HG03457 (cell line): ENCODE data around the gene ANKRD17.
A peak's percentile ranks its signal among the peaks of the same experiment; 100 is the strongest.
"Not testable (repeated sequence)": the region's sequence is repeated elsewhere in the genome, so short reads cannot be mapped to it uniquely, and the experiment has no call there.

Source experiments
- ATAC-seq: cut with Tn5 transposase; IDR thresholded peaks from one replicate; pipeline ENCODE4 v1.9.1; 2021; ENCODE audit warnings: moderate number of reproducible peaks; ENCODE audit not compliant: unreplicated experiment

The ANKRD17 gene

DNA sequence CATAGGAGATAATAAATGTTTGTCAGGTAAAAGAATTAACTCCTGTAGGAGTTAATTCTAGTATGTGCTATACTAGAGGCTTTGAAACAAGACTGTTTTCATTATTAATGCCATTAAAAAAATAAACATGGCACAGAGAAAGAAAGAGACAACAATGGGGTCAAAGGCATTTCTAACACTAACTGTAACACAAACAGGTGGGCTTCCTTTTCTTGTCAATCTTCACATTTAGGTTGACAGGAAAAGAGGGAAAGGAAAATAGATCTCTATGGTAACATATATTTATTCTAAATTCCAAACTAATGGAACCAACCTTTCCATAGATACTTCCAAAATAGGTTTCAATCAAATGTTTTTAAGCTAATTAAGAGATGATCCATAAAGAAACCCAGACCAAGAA is 9.8 kb downstream of the ANKRD17 start:
- ATAC-seq = no peak

DNA sequence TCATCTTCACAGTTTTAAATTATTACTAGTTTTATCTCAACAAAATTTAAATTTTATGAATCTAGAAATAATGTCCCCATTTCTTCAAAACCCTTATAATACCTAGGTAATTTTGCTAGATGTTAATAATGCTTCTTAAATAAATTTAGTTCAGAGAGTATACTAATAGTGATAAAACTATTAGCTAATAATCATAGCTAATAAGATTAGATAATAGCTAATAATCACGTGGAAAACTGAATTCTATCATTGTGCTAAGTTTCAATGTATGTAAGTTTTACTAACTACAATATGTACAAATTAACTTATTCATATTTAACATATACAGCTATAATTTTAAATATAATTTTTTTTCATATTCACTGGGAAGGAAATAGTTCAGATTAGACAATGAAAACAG is 10.2 kb downstream of the ANKRD17 start:
- ATAC-seq = no peak

DNA sequence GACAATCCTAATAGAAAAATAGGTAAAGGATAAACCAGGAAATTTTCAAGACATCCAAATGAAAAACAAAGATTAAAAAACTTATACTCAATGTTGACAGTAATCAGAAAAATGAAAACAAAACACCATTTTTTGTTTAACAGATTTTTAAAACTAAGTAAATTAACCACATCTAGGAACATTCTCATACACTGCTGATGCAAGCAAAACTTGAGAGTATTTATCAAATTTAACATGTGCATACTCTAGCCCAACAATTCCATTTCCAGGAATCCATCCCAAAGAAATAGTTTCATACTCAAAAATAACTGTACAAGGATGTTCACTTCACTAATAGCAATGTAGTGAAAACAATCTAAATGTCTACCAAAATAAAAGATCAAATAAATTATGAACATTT is 11.5 kb downstream of the ANKRD17 start:
- no peak for ATAC-seq

DNA sequence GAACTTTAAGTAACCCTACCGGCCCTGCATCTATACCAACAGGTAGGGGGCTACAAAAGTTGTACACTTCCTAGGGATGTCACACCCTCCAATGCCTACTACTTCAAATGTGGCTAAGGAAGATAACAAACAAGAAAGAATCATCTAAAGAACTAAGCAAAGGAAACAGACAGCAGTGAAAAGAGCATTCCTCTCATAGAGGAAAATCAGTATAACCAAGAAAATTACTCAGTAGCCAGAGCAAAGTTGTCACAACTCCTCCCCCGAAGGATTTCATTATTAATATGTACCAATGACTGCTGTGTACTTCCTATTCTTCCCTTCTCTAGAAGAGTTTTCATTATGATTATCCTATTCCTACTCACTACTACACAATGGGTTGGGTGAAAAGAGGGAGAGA is 12.6 kb downstream of the ANKRD17 start:
- no peak for ATAC-seq

DNA sequence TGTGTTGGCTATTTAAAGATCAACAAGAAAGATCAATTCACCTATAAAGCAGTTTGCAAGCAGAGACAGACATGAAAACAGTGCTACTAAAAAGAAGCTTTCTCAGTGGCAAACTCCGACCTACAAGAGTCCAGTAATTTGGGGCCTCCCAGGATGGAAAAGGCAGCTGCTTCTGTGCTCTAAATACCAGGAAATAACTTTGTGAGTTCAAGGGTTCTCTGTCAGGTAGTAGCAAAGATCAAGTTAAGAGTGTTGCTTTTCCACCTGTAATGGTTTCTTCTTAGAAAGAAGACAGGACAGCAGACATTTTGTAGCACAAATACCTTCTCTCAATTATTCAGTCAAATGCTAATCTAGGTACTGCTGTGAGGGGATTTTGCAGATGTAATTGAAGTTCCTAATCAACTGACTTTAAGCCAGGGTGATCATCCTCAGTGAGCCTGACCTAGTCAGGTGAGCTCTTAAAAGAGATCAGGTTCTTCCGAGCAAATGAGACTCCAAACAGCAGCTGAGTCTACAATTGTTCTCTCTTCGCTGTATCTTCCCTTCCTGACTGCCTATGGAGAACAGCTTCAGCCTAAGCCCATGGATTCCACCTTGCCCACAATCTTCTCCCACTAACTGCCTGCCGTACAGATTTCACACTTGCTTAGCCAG is 13.5 kb downstream of the ANKRD17 start:
- no peak for ATAC-seq

DNA sequence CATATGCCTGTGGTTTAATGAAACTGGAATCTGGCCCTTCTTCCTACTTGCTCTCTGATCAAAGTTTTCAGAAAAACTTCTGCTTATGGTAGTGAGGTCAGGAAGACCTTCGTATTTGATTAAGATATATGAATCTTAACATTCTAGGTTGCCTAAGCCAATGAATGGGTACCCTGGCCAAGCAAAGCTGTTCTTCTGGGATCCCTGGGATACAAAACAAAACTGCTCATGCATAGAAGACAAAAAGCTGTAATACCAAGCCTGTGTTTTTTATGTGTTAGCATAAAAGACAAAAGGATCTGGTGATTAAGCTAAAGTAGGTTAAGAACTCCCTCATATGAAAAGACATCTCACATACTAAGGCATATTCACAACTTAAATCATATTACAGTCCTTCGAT is 21.6 kb downstream of the ANKRD17 start:
- no peak for ATAC-seq

DNA sequence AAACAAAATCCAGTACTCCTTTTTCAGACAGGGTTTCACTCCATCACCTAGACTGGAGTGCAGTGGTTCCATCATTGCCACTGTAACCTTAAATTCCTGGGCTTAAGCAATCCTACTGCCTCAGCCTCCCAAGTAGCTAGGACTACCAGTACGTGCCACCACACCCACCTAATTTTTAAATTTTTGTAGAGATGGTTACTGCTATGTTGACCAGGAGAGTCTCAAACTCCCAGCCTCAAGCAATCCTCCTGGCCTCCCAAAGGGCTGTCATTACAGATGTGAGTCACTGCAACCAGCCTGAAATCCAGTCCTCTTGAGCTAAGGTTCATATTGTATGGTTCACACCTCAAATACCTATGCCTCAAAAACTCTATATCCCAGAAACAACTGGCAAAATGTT is 22.4 kb downstream of the ANKRD17 start:
- ATAC-seq = no peak

DNA sequence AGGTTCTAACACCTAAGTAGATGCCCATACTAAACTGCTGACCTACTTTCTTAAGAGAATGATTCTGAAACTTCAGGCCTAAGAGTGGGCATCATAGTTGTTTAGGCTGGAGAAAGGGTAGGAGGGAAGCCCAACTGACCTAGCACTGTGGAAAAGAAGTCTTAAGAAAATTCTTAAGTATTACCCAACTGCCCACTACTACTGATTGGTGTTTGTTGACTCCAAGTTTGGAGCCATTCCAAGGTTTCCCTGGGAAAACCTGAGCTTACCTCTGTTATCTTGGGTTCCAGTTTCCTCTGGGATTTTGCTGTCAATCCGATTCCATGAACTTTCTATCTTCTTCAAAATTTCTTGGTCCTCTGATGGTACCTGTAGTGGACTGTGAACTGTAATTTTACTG is 23.9 kb downstream of the ANKRD17 start:
- ATAC-seq = no peak

DNA sequence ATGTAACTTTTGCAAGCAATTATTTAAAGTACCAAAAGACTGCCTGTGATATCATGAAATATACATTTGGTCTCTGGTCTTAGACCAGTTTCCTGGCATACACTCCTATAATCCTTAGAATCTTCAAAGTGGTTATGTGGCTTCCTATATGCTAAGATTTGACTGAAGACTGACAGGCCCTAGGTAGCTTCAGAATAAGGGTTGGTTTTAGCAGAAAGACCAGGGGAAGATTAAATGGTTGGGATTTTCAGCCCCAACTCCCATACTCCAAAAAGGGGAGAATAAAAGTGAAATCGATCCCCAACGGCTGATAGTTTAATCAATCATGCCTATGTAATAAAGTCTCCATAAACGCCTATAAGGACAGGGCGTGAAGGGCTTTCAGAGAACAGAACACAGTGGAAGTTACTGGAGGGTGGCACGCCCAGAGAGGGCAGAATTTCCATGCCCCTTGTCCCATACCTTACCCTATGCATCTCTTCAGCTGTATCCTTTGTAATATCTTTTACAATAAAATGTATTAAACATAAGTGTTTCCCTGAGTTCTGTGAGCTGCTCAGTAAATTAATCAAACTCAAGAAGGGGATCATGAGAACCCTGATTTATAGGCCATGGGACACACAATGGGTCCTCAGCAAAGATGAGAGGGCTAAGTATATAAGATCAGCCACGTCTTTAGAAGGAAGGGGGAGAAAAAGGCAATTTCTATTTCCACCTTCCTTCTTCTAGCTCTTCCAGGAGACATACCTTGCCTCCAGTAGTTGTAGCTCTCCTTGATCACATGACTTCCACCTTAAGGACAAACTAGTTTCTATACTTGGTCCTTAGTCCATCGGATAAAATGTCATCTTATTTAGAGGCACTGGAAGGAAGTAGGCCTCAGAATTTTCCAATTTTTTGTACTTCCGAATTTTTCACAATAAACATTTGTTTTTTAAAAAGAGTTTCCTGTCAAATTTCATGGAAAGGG is 26.8 kb downstream of the ANKRD17 start:
- no peak for ATAC-seq

DNA sequence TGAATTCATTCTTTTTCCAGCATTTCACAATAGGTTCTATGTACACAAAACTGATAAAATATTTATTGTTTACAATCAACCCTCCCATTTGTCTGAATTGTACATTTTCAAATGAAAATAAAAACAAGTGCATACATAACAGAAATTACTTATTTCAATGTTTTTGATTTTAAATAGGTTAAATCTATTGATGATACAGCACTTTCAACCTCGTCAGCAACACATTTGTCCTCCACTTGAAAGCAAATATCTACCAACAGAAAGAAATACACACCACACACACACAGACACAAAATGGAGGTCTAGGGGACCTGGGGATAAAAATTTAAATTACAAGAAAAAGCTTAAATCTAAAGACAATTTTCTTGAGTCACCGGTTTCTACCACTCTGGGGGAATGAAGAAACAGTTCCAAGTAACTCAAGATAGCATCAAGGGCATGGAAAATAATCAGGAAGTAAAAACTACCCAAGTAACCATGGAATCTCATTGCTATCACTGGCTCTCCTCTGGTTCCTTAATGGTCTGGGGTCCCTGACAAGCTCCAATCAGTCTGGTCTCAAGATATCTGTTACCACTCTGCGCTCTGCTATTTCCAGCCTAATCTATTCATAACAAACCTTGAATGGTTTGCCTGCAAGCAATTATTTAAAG is 27.6 kb downstream of the ANKRD17 start:
- no peak for ATAC-seq

DNA sequence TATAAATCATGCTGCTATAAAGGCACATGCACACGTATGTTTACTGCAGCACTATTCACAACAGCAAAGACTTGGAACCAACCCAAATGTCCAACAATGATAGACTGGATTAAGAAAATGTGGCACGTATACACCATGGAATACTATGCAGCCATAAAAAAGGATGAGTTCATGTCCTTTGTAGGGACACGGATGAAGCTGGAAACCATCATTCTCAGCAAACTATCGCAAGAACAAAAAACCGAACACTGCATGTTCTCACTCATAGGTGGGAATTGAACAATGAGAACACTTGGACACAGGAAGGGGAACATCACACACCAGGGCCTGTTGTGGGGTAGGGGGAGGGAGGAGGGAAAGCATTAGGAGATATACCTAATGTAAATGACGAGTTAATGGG is 29.8 kb downstream of the ANKRD17 start:
- not testable (repeated sequence) for ATAC-seq

DNA sequence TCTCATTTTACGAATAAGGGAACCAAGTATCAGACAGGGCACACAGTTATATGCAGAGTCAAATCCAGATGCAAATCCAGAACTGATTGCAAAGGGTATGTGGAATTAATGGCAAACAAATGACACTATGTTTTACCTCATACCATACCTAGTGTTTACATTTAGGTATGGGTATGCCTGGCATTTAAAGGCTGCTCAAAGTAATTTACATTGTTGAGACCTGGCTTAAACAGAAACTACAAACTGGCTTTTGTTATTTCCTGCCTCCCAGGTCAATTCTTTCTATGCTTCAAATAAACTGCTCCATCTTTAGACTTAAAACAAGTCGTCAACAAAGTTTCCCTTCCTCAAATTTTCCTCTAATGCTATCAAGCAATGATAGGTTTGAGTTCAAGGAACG is 33.7 kb downstream of the ANKRD17 start:
- no peak for ATAC-seq

DNA sequence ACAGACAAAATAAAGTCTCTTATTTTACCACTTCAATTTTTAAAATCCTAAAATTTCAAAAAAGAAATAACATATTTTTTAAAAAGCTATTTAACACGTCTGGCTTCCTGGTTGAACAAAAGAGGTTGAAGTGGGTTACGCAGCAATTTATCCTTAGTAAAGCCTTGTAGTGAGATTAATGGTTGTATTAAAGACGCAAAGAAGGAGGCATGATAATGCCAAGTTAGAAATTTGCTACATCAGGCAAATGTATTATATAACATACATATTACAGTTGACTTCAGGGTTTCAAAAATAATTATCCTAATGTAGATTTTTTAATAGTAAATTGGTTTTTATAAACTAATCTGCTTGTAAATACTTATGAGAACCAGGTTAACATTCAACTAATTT is 35.3 kb downstream of the ANKRD17 start:
- ATAC-seq = no peak

DNA sequence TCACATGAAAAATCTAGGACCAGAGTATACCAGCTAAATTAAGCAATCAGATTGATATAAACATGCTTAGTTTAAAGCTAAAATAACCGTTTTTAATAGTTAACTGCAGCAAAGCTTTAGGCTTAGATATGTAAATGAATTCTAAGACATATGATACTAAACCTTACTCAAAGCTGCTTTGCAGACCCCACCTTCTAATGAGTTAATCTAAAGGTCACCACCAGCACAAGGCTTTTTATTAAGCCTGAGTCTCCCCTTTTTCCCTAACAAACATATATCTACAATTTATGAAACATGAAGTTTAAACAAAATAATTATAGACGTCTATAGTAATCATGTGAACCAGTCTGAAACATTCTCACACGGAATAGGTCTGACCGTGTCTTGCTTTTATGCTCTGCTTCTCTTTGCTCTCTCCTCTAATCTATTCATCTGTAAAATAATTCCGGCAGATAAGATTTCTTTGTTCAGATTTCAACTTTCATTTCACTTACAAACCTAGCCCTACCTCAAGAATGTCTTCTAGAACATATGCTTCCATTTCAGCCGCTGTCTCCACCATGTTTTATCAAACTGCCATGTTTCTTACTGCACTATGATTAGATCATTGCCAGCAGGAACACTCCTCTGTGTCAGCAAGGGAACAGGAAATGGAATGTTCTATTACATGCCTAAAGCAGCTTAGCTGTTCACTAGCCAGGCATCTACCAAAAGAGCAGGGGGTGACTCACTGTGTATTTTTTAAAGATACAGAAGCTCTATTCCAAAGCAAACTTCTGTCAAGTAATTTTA is 35.9 kb downstream of the ANKRD17 start:
- peak; percentile 98 for ATAC-seq

DNA sequence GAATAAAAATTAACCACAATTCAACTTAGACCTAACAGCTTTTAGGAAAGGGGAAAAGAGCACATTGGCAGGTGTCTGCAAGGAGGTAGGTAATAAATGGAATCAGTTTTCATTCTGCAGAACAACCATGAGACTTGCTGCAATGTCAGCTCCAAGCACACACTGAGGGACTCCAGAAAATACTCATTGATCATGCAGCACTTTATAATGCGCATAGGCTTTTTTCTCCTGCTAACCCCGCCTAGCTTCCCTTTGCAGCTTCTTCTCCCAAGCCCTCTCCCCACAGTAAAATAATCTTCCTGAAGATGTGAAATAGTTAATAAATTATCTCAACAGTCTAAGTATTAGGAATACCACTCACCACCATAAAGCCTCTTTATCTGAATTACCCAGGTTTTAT is 36.9 kb downstream of the ANKRD17 start:
- ATAC-seq = no peak

DNA sequence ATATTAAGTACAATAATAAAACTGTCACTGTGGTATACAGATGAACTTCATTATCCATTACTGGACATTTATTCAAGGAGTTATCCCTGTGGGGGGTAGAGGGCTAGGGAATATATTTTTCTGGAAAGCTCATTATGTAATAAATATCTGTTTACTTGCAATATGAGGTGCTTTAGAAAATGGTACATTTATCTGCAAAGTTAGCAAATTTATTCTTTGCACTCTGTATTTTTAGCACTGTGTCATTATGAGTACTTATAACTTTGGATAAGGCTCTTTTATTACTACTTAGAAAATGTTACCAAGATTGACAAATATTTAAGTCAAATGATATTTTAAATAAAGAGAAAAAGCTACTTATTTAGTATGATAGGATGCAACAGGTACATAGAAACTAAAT is 37.8 kb downstream of the ANKRD17 start:
- no peak for ATAC-seq

DNA sequence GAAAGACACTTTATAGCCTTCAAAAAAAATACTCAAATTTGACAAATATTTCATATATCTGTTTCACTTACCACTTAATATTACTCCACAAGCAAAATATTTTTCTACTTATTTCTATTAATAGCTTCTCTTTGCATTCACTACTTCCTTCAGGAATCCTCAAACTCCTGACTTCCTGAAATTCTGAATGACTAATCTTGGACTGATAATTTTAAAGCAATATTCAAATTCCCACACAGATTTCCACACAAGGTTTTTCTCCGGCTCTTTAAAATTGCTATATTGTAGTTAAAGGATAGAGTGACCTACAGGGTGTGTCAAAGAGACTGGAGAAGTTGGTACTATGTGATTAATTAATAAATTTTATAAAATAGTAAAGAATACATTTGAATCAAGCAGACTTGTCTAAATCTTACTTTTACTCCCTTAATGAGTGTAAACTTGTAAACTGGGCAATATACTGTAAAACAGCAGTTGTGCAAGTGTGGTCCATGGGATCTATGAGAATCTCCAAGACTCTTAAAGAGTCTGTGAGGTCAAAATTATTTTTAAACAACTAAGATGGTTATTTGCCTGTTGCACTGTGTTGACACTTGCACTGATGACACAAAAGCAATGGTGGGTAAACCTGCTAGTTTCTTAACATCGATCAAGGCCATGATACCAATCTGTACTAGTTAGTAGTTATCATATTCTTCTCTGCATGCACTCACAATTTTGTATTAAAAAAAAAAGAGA is 44.5 kb downstream of the ANKRD17 start:
- ATAC-seq = no peak

DNA sequence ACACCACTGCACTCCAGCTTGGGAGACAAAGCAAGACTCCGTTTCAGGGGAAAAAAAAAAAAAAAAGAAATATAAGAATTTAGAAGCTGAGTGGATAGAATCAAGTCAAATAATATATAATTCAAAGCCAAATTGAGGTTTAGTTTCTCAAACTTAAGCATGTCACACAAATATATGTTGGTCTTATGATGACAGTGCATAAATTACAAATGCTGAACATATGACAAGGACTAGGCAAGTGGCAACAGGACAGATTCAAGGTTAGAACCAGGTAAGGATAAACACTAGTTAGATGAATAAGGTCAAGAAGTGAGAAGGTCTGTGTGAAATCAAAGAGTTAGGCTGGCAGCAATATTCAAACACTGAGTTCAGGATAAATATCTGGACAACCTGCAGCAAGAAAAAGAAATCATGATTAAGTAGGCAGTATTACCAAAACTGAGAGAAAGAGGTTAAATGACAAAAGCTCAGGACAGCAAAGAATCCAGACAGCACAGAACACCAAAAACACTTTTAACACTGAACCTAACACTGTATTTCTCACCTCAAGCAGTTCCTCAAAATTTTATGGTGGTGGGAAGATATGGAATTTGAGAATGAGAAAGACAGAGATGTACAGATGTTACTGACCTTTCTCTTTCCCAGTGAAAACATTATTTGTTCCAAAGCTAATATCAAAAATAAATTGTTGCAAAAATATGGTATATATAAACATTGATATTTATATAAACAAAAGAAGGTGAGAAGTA is 45.4 kb downstream of the ANKRD17 start:
- no peak for ATAC-seq

DNA sequence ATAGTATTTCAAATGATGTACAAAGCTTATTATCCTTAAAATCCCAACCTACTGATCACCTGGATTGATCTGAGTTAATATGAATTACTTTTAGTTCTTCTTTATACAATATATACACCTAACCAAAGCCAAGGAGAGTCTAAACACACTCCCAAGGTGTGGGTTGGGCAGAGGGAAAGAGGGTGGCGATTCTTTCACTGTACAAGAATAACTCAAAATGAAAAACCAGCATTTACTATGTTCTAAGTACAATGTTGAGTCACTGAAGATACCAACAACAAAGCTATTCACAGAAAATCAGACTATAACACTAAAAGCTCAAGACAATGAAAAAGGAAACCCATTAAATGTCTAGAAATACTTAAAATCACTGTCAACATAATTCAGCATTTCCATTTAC is 46.6 kb downstream of the ANKRD17 start:
- ATAC-seq = no peak

DNA sequence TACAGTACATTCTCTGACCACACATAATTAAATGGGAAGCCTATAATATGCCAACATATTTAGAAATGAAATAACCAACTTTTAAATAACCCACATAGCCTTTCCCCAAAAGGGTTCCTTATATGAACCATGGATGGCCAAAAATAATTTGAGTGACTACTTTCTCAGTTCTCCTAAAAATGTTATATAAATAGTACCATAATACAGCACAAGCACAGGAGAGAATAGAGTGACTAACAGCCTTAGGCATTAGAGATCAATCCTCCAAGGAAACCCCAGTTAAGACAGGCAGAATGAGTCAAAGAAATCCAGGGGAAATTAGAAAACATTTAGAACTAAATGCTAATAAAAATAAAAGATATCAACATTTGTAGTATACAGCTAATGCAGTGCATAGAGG is 50.2 kb downstream of the ANKRD17 start:
- ATAC-seq = no peak
